ENCODE data around the gene SNRPB.

Gene SNRPB

DNA sequence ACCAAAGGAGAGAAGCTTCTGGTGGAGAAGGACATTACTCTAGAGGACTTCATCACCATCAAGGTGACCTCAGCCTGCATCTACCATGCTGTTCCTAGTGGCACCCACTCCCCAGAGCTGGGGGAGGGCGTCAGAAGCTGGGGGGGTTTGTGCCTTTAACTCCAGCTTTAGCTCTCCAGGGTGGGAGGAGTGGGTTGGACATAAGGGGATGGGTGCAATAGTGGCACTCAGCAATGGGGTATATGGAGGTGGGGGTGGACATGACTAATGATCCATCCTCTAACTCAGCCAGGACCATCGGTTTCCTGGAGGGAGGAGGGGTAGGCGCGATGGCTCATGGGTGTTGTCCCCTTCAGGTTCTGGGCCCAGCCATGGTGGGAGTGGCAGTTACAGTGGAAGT is 40.1 kb downstream of the SNRPB start:
- in situ Hi-C loops (cut with HindIII; ENCODE audit: low sequenced_read_pairs) = no loop called here

DNA sequence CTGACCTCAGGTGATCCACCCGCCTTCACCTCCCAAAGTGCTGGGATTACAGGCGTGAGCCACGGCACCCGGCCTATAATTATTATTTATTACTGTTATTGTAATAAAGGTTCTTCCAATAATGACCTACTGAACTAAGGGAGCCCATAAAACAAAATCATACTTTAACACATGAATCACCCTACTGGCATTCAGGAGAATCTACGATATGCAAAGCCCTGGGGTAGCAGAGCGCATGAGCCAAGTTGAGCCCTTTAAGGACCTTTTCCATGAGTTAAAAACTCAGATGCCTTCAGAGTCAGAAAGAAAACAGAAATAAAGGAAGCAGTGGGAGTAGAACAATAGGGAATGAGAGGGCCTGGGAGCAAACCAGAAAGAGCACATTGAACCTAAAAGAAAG is 41.5 kb downstream of the SNRPB start:
- in situ Hi-C loops (cut with HindIII; ENCODE audit: low sequenced_read_pairs) = no loop called here

DNA sequence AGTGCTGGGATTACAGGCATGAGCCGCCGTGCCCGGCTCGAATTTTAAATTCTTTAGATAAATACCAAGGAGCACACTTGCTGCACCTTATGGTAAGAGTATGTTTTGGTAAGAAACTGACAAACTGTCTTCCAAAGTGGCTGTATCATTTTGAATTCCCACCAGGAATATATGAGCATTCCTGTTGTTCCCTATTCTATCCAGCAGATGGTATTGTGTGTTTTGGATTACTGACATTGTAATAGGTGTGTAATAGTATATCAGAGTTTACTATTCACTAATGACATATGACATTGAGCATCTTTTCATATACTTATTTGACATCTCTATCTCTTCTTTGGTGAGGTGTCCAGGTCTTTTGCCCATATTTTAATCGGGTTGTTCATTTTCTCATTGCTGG is 49.3 kb downstream of the SNRPB start:
- in situ Hi-C loops (cut with HindIII; ENCODE audit: low sequenced_read_pairs) = no loop called here

DNA sequence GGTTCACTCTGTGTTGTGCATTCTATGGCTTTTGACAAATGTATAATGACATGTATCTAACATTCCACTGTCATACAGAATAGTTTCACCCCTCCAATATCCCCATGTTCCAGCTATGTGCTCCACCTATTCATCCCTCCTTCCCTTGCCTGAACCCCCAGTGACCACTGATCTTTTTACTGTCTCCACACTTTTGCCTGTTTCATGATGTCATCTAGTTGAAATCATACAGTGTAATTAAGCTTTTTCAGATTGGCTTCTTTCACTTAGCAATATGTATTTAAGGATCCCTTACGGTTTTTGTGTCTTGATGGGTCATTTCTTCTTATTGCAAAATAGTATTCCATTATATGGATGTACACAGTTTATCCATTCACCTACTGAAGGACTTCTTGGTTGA is 50.1 kb downstream of the SNRPB start:
- in situ Hi-C loops (cut with HindIII; ENCODE audit: low sequenced_read_pairs) = no loop called here

DNA sequence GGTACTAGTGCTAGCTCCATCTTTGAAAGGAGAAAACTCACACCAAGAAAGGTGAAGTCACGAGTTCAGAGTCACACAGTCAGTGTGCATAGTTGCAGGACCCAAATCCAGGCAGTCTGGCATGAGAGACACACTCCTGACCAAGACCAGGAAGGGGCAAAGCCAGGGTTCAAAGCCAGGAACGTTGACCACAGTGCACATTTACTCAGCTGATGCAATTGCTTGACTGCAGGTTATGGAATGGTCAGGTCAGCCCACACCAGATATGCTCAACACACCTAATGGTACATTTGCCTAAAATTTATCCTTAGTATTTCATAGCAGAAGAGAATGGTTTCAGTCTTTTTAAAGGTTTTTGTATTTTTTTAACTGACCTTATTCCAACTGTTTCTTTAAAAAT is 52.2 kb downstream of the SNRPB start:
- in situ Hi-C loops (cut with HindIII; ENCODE audit: low sequenced_read_pairs) = no loop called here

DNA sequence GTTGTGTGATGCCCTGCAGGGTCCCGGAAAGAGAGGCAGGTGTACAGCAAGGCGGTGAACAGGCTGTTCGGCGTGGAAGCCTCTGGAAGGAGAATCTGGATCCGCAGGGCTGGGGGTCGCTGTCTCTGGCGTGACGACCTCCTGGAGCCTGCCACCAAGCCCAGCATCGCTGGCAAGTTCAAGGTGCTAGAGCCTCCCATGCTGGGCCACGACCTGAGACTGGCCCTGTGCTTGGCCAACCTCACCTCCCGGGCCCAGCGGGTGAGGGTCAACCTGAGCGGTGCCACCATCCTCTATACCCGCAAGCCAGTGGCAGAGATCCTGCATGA is 53.4 kb downstream of the SNRPB start:
- in situ Hi-C loops (cut with HindIII; ENCODE audit: low sequenced_read_pairs) = no loop called here

DNA sequence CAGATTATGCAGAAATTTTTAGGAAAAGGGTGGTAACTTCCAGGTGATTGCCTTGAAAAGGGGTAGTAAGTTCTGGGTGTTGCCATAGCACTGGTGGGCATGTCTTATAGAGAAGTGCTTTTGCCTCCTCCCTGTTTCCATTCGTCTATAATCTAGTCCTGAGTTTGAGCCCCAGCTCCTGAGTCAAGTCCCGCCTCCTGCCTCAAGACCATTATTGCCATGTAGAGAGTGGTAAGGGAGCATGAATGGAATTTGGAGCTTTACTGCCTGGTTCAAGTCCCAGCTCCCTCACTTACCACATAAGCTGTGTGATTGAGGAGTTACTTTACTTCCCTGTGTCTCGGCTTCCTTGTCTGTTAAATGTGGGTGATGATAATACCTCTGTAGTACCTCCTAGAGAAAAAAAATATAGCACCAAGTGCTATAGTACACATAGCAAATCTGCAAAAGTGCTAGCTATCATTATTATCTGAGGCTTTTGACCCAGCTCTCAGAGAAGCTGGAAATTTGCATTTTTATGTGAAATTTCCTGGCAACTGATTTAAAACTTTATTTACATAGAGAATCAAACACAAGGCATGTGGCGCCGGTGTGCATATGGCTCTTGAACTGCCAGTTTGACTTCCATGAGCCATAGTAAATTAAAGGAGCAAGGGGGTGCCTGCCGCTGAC is 53.9 kb downstream of the SNRPB start:
- in situ Hi-C loops (cut with HindIII; ENCODE audit: low sequenced_read_pairs) = no loop called here

All from endothelial cell of hepatic sinusoid (primary cell).